HG02610 (cell line): ENCODE measurements around the gene SCUBE3.

Source experiments
- ATAC-seq: cut with Tn5 transposase; IDR thresholded peaks from one replicate; pipeline ENCODE4 v1.9.1; 2021; ENCODE audit warnings: mild to moderate bottlenecking, moderate library complexity; ENCODE audit not compliant: unreplicated experiment

The SCUBE3 gene

DNA sequence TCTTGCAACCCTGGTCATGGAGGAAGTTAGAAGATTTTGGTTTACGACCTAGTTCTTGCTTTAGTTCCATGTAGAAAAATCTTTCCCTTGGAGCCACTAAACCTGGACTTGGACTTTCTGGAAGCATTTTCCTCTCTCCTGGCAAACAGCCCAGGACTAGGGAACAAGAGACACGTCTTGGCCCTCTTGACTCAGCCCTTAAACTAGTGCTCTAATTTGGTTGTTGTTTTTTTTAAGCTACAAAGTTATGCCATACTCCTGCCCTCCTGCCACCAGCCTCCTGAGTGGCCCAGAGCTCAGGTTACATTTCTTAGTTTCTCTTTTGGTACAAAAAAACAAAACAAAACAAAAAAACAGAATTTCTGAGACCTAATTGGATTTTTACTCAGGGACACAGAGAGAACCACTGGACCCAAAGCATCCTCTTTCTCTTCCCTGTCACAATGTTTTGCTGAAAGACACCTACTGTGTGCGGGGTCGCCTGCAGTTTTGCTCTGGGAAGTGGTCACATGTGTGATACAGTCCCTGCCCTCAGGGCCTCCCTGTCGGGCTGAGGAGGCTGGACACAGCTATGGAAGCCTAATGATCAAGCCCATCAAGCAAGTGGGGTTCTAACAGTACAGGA, 32.3 kb upstream of the SCUBE3 start:
- ATAC-seq: no peak

DNA sequence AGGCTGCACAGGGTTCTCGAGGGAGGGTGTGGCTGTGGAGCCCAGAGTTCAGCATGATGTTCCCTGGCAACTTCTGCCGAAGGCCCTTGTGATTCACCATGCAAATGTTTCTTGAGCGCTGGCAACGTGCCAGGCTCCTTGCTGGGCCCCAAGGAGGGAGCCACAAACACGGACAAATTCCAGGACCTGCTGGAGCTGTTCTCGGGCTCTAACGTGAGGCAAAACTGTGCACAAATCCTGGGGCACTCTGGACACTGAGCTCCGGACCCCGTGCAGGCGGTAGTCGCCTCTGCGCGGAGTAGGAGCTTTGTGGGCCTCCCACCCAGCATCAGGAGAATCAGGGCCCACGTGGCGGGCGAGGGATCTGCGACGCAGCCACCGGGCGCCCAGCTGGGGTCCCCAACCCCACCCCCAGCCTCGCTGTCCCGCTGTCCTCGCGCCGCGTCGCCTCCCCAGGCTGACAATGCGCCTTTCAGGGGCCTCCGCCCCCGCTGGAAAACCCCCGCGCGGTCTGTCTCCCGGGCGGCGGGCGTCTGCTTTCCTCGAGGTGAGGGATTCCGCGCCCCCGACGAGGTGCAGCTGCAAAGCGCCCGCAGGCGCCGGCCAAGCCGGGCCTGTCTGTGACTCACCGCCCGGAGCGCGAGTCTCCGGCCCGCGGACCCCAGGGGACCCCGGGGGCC, 31.7 kb upstream of the SCUBE3 start:
- ATAC-seq: no peak

DNA sequence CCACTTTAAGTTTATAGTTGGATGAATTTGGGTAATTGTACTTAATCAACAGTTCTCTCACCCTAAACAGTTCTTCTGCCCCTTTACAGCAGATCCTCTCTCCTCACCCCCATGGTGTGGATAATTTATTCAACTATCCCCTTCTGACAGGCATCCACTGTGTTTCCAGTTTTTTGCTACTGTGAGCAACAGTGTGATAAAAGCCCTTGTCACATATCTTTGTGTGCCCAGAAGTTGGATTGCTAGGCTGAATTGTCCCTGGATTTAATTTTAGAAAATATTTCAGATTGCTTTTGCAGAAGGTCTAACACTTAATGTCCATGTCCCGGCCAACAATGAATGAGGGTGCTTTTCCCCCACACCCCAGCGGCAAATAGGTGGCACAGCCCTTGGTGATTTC, 30.5 kb upstream of the SCUBE3 start:
- no peak for ATAC-seq

DNA sequence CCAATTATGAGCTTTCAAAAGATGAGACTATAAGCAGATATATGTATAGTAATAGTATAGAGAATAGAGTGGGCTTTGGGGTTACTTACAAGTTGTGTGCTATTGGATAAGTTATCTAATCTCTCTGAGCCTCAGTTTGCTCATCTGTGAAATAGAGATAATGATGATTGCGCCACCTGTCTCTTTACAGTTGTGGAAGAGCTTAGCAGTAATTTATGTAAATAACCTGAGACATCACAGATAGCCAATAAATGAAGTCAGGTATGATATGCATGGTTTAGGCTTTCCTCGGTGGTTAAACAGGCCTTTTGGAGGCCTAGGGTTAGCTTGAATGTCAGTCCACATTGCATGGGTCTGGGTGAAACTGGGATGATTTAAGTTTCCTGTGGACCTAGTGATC, 29.8 kb upstream of the SCUBE3 start:
- ATAC-seq: no peak

DNA sequence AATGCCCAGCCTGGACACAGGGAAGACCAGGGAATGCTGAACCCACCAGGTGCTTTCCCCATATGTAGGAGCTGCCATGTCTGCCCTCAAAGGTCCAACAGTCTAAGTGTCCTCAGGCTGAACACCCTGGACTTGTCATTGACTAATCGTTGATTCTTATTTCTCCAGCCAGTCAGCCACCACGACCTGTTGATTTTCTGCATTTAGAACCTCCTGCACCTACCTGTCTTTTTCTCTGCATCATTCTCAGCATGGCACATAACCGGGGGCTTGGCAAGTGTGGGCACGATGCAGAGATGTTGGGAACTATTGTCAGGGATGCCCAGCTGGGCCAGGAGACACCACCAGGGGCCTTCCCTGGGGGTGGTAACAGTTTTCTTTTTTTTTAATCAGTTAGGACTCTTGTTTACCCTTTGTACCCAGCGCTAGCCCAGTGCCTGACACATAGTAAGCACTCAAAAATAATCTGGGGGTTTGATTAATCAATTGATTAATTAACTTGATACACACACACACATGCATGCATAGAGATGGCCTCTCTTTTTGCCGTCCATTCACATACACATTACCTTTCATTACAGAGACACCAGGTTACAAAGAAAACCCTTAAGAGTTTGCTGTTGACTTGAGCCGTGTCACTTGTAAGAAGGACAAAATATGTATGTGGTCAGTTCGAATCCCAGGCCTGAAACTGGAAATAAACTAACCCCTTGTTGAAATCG, 29.0 kb upstream of the SCUBE3 start:
- no peak for ATAC-seq

DNA sequence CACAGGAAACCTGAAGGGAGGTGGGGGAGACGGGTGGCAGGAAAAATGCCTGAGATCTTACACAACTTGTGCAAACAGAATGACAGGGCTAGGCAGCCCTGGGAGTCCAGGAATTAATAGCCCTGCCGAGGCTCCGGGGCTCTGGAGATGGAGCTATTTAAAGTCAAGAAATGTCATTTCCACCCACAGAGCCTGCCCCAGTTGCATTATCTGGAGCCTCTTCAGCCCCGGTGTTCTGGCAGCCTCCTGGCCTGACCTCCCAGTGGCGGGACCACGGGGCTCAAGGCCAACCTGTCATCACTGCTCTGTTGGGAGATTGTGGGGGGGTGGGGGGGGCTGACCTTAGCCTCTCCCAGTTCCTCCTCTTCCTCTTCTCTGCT, 28.5 kb upstream of the SCUBE3 start:
- no peak for ATAC-seq

DNA sequence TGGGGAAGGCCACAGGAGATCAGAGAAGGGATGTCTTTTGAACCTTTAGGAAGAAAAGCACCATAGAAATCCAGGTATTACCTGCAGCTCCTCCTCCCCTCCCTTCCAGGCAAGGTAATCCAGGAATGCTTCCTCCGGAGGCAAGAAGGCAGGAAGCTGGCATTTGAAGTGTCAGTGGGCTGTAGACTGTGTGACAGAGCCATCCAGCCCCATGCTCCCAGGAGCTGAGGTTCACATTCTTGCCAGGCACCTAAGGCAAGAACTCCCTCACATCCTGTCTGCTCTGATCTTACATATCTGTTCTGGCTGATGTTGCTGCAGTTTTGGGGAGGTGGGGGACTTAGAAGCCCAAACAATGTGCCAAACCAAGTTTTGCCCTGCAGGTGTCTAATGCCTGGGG, 27.8 kb upstream of the SCUBE3 start:
- no peak for ATAC-seq

DNA sequence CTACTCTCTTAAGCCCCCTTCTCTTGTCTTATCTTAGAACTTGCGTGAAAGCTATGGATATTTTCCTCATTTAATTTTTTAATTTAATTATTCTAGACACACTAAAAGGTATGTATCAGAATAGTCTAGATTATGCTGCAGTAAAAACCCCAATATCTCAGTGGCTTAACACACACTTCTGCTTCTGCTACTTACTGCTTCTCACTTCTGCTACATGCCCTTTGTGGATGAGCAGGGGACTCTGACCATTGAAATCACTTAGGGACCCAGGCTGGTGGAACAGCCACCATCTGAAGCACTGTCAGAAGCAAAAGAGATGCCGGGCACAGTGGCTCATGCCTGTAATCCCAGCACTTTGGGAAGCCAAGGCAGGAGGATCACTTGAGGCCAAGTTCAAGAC, 27.2 kb upstream of the SCUBE3 start:
- ATAC-seq: no peak

DNA sequence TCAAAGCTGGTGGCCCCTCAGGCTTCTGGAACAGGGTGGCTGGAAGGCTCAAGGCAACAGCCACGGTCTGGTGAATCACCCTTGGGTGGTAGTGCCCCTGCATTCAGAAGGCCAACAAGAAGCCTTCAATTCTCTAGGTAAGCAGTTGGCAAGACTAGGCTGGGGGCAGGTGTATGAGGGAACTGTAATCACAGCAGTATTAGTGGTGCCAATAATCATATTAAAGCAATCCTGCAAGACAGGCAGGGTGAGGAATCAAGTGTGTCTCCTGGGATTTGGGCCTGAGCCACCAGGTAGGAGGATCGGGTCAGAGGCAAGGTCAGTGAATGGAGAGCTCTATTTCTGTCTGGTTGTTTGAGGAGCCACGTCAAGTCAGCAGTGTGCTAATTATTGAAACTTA, 24.9 kb upstream of the SCUBE3 start:
- no peak for ATAC-seq

DNA sequence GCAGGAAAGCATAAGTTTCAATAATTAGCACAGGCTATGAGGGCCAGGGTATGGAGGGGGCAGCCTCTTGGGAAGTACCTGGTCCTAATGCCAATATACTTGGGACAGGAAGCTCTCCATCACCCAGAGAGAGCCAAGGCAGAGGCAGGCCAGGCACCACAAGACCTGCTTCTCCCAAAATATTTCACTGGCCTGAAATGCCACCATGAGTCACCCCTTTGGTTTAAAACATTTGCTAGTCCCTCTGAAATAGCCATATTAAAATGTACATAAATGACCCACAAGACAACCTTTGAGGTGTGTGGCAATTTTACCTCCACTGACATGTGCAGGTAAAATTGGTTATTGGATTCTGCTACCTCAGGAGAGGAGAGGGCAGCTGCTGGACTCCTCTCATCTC, 23.4 kb upstream of the SCUBE3 start:
- no peak for ATAC-seq

DNA sequence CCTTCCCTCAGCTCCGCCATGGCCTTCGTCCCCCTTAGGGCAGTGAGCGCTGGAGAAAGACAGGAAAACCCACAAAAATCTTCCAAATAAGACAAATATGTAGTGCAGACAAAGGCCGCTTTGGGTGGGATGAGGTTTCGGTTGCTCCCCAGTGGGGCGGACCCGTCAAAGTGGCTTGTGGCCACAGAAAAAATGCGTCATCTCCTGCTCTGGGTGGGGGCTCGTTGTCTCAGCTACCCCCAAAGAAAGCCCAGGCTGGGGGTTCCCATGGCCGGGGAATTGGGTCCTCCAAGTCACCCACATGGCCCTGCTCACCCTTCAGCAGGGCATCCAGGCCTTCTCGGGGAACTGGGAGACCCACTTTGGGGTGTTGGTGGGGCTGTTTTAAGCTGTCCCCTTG, 21.9 kb upstream of the SCUBE3 start:
- ATAC-seq: no peak

DNA sequence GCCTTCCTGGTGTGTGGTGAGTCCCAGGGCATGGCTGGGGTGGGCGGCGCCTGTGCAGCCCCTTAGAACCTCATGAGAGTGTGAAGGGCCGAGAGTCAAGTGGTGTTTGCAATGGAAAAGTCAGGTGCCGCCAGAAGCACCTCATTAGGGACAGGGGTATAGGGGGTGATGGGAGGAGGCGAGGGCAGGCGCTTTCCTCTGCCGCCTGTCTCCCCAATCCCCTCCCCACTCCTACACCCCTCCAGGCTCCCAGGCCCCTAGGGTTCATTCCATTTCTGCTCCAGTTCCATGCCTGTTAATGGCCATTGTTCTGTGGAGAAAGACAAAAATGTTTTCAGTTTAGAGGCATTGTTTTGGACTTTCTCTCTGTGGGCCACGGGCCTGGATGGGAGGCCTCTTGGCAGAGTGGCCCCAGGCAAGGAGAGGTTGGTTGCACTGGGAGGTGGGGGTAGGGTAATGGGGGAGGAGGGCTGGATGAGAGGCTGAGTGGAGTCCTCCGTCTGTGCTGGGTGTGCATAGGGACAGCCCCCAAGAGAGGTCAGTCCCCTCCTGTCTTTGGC, 21.4 kb upstream of the SCUBE3 start:
- ATAC-seq: no peak

DNA sequence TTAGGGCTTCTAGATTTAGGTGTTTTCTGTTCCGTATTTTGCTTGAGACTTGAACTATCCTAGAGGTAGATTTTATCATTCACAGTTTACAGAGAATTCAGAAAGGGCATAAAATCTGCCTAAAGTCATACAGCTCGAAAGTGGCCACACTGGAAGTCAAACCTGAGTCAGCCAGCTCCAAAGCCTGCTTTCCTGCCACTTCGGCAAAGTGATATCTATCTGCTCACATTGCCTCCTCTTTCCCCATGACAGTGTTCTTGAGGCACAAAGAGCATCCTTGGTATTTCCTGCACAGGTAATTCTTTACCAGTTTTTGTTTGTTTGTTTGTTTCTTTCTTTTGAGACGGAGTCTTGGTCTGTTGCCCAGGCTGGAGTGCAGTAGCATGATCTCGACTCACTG, 19.4 kb upstream of the SCUBE3 start:
- ATAC-seq: no peak

DNA sequence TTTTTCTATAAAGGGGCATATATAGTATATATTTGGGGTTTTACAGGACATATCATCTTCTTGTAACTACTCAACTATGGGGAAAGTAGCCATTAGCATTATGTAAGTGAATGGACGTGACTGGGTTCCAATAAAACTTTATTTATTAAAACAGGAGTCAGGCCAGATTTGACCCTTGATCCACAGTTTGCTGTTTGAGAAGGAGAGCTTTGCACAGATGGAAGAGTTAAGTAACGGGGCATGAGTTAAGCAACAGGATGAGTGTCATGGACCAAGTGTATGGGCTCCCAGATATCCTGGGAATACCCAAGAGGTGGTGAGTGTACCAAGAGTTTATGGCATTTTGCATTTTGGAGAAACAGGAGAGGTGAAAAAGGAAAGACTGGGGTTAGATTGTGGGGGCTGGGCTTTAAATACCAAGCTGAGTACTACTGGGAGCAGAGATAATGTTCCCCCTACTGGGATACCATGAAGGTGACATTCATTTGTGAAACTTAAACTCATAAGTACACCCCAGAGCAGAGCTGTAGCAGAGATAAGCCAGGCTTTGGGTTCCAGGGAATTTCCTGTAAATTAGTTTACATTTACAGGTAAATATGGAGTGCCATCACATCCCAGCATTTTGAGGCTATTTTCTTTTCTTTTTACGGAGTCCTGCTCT, 18.5 kb upstream of the SCUBE3 start:
- ATAC-seq: no peak

DNA sequence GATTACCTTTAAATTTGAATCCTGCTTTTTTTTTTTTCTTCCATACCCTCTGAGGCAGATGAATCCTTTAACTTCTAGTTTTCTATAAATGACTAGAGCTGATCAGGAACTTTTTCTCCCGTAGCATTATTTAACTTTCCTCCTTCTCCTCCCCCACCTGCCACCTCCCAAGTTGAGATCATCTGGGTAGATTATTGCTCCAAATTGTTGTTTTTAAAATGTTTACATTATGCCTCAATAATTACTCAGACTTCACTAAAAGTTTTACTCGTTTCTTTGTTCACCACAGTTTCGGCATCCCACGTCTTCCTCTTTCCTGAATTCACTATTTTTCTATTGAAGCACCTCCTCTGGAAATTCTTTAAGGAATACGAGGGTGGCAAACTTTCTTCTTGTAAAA, 16.6 kb upstream of the SCUBE3 start:
- ATAC-seq: no peak

DNA sequence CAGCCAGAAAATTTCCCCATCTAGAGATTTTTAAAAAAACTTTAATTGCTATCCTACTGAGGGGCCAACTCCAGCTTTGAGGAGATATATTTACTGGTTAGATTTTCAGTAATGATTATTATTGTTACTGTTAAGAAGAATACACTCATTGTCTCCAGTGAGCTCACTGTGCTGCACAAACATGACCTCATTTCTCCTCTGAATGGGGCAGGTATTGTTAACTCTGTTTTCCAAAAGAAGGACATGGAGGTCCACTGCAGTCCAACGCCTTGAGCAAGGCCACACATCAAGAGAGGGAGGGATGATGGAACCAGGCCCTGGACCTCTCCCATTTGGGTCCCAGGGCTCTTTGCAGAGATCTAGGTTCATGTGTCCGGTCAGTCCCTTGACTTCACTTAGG, 13.9 kb upstream of the SCUBE3 start:
- ATAC-seq: no peak

DNA sequence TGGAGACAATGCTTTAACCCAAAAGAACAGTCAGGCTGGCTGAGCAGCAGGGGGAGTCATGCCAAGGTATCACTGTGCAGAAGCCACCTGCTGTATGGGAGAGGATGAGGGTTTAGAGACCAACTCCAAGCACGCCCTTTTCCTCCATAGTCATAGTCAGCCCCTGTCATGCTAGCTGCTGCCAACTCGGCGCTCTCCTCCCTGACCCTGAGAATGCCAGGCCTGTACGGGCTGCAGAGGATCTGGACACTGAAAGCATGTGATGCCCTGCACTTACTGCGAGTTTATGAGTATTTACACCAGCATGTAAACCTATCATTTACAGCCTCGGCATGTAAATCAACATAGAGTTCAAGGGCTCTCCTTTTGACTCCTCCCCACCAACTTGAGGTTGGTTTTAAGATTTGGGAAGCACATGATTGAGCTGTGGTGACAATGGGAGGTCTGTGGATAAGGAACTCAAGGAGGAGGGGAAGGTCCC, 11.7 kb upstream of the SCUBE3 start:
- ATAC-seq: no peak

DNA sequence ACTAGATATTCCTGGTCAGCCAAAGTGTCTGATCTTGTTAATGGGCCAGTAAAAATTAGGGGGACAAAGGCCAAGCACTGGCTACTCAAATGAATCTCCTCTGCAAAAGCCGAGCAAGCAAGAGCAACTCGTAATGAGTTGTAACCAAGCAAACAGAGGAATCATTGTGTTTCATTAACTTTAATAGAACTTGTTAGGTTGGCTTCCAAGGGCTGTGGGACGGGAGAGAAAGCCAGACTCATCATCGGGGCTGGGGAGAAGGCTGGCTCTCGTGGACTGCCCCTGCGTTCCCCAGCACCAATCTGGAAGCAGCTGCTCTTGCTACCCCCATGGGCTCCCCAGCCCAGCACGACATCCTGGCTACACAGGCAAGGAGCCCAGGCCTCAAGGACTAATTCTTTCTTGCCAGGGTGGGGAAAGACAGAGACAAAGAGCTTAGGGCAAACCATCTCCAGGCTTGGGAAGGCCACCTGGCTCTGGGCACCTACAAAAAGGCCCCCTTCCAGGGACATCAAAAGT, 10.5 kb upstream of the SCUBE3 start:
- no peak for ATAC-seq

DNA sequence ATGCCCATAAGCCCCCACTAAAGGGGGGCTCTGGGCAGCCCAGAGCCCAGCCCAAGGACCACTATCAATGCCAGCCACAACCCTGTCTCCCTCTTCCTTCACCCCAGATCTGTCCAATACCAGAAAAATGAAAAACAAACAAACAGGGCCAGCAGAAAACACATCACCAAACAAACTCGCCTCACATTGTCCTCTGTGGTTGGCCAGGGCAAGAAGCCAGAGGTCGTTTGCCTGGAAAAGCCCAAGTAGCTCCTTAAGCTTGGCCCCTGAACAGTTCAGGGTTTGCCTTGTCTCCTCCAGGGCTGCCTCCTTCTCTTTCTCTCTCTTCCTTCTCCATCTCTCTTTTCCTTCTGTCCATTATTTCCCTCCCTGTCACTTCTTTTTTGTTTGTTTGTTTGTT, 10.1 kb upstream of the SCUBE3 start:
- ATAC-seq: no peak

DNA sequence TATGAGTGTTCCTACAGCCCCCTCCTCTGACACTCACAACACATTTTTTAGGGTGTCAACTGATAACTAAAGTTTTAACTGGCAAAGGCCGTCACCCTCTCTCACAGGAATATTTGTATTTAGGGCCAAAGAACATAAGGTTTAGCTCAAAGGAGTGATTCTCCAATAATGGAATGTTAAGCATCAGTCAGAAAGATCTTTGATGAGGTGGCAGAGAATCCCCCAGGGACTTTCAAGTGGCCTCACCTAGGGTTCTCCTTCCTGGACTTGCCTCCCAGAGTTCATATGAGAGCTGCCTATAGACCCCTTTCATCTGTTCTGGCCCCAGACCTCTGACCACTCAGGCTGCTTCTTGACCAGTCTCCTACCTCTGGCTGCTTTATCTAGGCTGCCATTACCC, 7.4 kb upstream of the SCUBE3 start:
- no peak for ATAC-seq

DNA sequence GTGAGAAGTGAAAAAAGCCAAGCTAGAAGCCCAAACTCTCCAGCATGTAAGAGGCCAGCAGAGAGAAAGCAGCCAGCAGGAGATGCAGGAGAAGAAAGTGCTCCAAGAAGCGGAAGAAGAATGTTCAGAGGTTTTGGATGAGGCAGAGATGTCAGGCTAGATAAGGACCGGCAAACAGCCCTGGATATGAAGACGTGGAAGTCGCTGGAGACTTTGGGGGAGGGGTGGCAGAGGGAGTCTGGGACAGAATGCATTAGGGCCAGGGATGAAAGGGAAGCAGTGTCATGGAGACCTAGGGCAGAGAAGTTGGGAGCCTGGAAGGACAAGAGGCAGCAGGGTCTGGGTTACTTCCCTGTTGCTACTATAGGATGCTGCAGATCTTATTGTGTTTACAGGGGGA, 5.3 kb upstream of the SCUBE3 start:
- ATAC-seq: no peak
